PFSK-1 (cell line): ENCODE results near the gene RECQL5.

Experiments
- FOXP2 ChIP-seq: optimal IDR thresholded peaks from 2 replicates; pipeline ENCODE3; 2011; ENCODE audit warnings: borderline replicate concordance, control low read depth, inconsistent platforms; ENCODE audit not compliant: insufficient read depth; ENCODE audit errors: extremely low read length, extremely low read depth
- POLR2AphosphoS5 ChIP-seq: IDR thresholded peaks from 2 replicates; pipeline ENCODE4 v1.6.1; 2012; ENCODE audit warnings: low read depth, mild to moderate bottlenecking, control low read depth, low read length, moderate library complexity
- SIN3A ChIP-seq: IDR thresholded peaks from 2 replicates; pipeline ENCODE4 v1.6.1; 2012; ENCODE audit warnings: mild to moderate bottlenecking, low read length, moderate library complexity, borderline replicate concordance; ENCODE audit not compliant: insufficient read depth
- TAF1 ChIP-seq: IDR thresholded peaks from 2 replicates; pipeline ENCODE4 v1.6.1; 2012; ENCODE audit warnings: low read length, control low read depth, borderline replicate concordance; ENCODE audit not compliant: insufficient read depth
- TF ChIP-seq, protein P1 (sequence below), 2 experiments: IDR thresholded peaks; 2 replicates each; pipeline versions ENCODE4 v1.6.1 to v1.8.0; 2011 to 2012; ENCODE audit warnings: low read depth in 2 of 2, low read length in 2 of 2, control low read depth in 1 of 2, inconsistent platforms in 1 of 2, mild to moderate bottlenecking in 1 of 2, moderate library complexity in 1 of 2; ENCODE audit not compliant: insufficient read depth in 1 of 2

DNA sequence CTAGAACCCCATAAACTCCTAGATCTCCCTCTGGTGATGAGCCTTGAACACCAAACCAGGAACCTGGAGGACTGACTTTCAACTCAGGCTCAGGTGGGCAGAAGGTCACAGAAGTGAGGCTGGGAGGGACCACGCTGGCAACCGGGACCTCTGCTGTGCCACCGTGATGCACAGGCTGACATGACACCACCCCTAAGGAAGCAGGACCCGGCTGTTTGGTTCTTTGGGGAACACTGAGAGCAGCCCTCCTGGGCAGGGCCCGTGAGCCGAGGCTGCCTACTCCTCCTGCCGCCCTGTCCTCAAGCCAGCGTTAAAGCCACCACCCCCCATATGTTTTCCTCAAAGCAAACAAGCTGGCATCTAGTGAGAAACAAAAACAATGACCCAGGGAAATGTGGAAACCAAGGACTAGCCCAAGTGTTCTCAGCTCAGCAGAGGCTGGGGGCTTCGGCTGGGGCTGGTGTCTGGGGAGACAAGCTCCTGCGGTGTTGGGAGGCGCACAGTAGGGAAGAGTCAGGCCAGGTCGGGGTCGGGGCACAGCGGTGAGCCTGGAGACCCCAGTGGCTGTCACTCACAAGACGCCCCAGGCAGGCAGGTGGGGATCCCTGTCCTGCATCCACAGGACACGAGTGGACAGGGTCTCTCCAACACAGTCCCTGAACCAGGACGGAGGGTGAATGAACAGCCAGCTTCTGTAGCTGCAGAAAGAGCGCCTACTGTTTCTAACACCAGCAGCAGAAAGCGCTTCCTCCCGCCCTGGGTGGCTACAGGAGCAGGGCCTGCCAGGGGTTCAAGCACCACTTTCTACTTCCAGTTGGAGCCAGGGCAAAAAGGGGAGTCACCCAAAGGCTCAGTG, 32.0 kb downstream of the RECQL5 start:
- TF ChIP-seq SIN3A (no peak), POLR2AphosphoS5 (no peak), TAF1 (no peak), FOXP2 (no peak)
- TF ChIP-seq, protein P1, sequence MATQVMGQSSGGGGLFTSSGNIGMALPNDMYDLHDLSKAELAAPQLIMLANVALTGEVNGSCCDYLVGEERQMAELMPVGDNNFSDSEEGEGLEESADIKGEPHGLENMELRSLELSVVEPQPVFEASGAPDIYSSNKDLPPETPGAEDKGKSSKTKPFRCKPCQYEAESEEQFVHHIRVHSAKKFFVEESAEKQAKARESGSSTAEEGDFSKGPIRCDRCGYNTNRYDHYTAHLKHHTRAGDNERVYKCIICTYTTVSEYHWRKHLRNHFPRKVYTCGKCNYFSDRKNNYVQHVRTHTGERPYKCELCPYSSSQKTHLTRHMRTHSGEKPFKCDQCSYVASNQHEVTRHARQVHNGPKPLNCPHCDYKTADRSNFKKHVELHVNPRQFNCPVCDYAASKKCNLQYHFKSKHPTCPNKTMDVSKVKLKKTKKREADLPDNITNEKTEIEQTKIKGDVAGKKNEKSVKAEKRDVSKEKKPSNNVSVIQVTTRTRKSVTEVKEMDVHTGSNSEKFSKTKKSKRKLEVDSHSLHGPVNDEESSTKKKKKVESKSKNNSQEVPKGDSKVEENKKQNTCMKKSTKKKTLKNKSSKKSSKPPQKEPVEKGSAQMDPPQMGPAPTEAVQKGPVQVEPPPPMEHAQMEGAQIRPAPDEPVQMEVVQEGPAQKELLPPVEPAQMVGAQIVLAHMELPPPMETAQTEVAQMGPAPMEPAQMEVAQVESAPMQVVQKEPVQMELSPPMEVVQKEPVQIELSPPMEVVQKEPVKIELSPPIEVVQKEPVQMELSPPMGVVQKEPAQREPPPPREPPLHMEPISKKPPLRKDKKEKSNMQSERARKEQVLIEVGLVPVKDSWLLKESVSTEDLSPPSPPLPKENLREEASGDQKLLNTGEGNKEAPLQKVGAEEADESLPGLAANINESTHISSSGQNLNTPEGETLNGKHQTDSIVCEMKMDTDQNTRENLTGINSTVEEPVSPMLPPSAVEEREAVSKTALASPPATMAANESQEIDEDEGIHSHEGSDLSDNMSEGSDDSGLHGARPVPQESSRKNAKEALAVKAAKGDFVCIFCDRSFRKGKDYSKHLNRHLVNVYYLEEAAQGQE (IDR thresholded peaks at IDR 0.05; ENCODE audit: insufficient read depth in 1 of 2, low read depth in 2 of 2, low read length in 2 of 2) = no peak
